WERI-Rb-1 (cell line): ENCODE results near the gene RAB43.

Experiments used
- DNase-seq: peaks from one replicate; pipeline ENCODE4 v3.0.0-alpha.2; 2020
- H3K27ac ChIP-seq: fragments of 250-450 bp; sonication (Bioruptor Pico); 2 replicates; pipeline ENCODE4 v1.5.1; 2020; ENCODE audit warnings: mild to moderate bottlenecking, moderate library complexity
- H3K27me3 ChIP-seq: fragments of 250-450 bp; sonication (Bioruptor Pico); 2 replicates; pipeline ENCODE4 v1.5.1; 2021; ENCODE audit warnings: mild to moderate bottlenecking, low read depth, moderate library complexity; ENCODE audit not compliant: insufficient read depth, severe bottlenecking
- H3K36me3 ChIP-seq: fragments of 250-450 bp; sonication (Bioruptor Pico); 2 replicates; pipeline ENCODE4 v1.5.1; 2020; ENCODE audit warnings: mild to moderate bottlenecking, moderate library complexity
- H3K4me3 ChIP-seq: 2 replicates; pipeline ENCODE4 v1.5.1; 2011; ENCODE audit warnings: low read depth, mild to moderate bottlenecking, control low read depth, low read length
- H3K9me3 ChIP-seq: fragments of 250-450 bp; sonication (Bioruptor Pico); 2 replicates; pipeline ENCODE4 v1.5.1; 2021; ENCODE audit warnings: mild to moderate bottlenecking, moderate library complexity; ENCODE audit not compliant: severe bottlenecking
- CTCF ChIP-seq: IDR thresholded peaks from 2 replicates; pipeline ENCODE4 v1.5.1; 2011; ENCODE audit warnings: low read depth, mild to moderate bottlenecking, control low read depth, inconsistent platforms, low read length

RAB43 gene

GRCh38 chr3:129054605-129055104 is 66.9 kb downstream of the RAB43 start:
- no peak for DNase-seq
- no peak overlapping the region for H3K4me3 ChIP-seq
- no peak overlapping the region for H3K27ac ChIP-seq
- H3K36me3 ChIP-seq, result no peaks in the 10 kb centered on the region
- H3K27me3 ChIP-seq, result no peaks in the 10 kb centered on the region
- TF ChIP-seq CTCF, result no peak
- no peaks in the 10 kb centered on the region for H3K9me3 ChIP-seq

GRCh38 chr3:129052675-129053074 is 68.9 kb downstream of the RAB43 start:
- no peak for TF ChIP-seq CTCF
- Histone ChIP-seq H3K27me3 (no peaks in the 10 kb centered on the region), H3K27ac (no peak overlapping the region), H3K9me3 (peaks cover 7% of the 10 kb centered on the region), H3K36me3 (no peaks in the 10 kb centered on the region), H3K4me3 (no peak overlapping the region)
- DNase-seq, result no peak

- Histone ChIP-seq H3K4me3 (no peak overlapping the region), H3K36me3 (no peaks in the 10 kb centered on the region), H3K9me3 (peaks cover 7% of the 10 kb centered on the region), H3K27me3 (no peaks in the 10 kb centered on the region), H3K27ac (no peak overlapping the region)
- DNase-seq, result no peak
- no peak for TF ChIP-seq CTCF
Observed at GRCh38 chr3:129051871-129052340, 69.7 kb downstream of the RAB43 start.

- no peak for TF ChIP-seq CTCF
Observed at GRCh38 chr3:129050556-129051295, 70.9 kb downstream of the RAB43 start.

GRCh38 chr3:129047553-129047839 is 74.1 kb downstream of the RAB43 start:
- H3K27me3 ChIP-seq, result no peaks in the 10 kb centered on the region
- no peaks in the 10 kb centered on the region for H3K36me3 ChIP-seq
- no peak overlapping the region for H3K4me3 ChIP-seq
- no peak for TF ChIP-seq CTCF
- peaks cover 12% of the 10 kb centered on the region for H3K9me3 ChIP-seq
- no peak for DNase-seq
- no peak overlapping the region for H3K27ac ChIP-seq

More at GRCh38 chr3:129050556-129051295, 70.9 kb downstream of the RAB43 start:
- DNase-seq, result no peak
- H3K36me3 ChIP-seq, result no peaks in the 10 kb centered on the region
- H3K27me3 ChIP-seq, result no peaks in the 10 kb centered on the region
- H3K9me3 ChIP-seq, result peaks cover 8% of the 10 kb centered on the region
- H3K4me3 ChIP-seq, result no peak overlapping the region
- H3K27ac ChIP-seq, result no peak overlapping the region
